GM19324 (cell line): ENCODE measurements around the gene SPINT2.
"Not testable (repeated sequence)": the region's sequence is repeated elsewhere in the genome, so short reads cannot be mapped to it uniquely, and the experiment has no call there.

Source experiments
- ATAC-seq: cut with Tn5 transposase; IDR thresholded peaks from one replicate; pipeline ENCODE4 v1.9.1; 2021; ENCODE audit warnings: mild to moderate bottlenecking, moderate library complexity; ENCODE audit not compliant: unreplicated experiment, low FRiP score

SPINT2 gene

GRCh38 chr19:38234615-38235014 lies 29.8 kb upstream of the SPINT2 start:
- ATAC-seq: no peak

- no peak for ATAC-seq
These were observed 24.6 kb upstream of the SPINT2 start for GRCh38 chr19:38239816-38240215.

GRCh38 chr19:38243279-38243673 lies 21.1 kb upstream of the SPINT2 start:
- no peak for ATAC-seq

GRCh38 chr19:38245826-38246498 lies 18.4 kb upstream of the SPINT2 start:
- no peak for ATAC-seq

- ATAC-seq: no peak
These were observed 17.2 kb upstream of the SPINT2 start for GRCh38 chr19:38247126-38247525.

- ATAC-seq: no peak
These were observed 16.6 kb upstream of the SPINT2 start for GRCh38 chr19:38247734-38248268.

- ATAC-seq: no peak
These were observed 16.0 kb upstream of the SPINT2 start for GRCh38 chr19:38248421-38248820.

GRCh38 chr19:38250428-38250820 lies 13.9 kb upstream of the SPINT2 start:
- no peak for ATAC-seq

GRCh38 chr19:38250821-38251563 lies 13.4 kb upstream of the SPINT2 start:
- ATAC-seq: no peak

GRCh38 chr19:38251564-38252051 lies 12.8 kb upstream of the SPINT2 start:
- no peak for ATAC-seq

GRCh38 chr19:38252385-38252784 lies 12.0 kb upstream of the SPINT2 start:
- ATAC-seq: no peak

- no peak for ATAC-seq
These were observed 11.3 kb upstream of the SPINT2 start for GRCh38 chr19:38252941-38253691.

- ATAC-seq: no peak
These were observed 10.6 kb upstream of the SPINT2 start for GRCh38 chr19:38253788-38254187.

GRCh38 chr19:38255383-38256014 lies 8.9 kb upstream of the SPINT2 start:
- ATAC-seq: no peak

GRCh38 chr19:38261942-38262341 lies 2.4 kb upstream of the SPINT2 start:
- not testable (repeated sequence) for ATAC-seq

GRCh38 chr19:38262585-38263268 lies 1.6 kb upstream of the SPINT2 start:
- ATAC-seq: no peak

- no peak for ATAC-seq
These were observed 486 bp upstream of the SPINT2 start for GRCh38 chr19:38263689-38264485.

GRCh38 chr19:38265213-38265861 lies 964 bp downstream of the SPINT2 start:
- ATAC-seq: no peak
